HL-60 (cell line): ENCODE data around the gene CLSTN3.

ENCODE experiments used
- DNase-seq, 2 experiments: peaks; one replicate each; pipeline ENCODE4 v3.0.0-alpha.2; 2010 to 2020; ENCODE audit warnings: low read depth in 1 of 2, low spot score in 1 of 2
- H3K27ac ChIP-seq: fragments of 250-450 bp; sonication (Bioruptor Pico); replicated peaks from 2 replicates; pipeline ENCODE4 v1.5.1; 2020; ENCODE audit warnings: mild to moderate bottlenecking, moderate library complexity
- H3K27me3 ChIP-seq: fragments of 250-450 bp; sonication (Bioruptor Pico); 2 replicates; pipeline ENCODE4 v1.5.1; 2021; ENCODE audit warnings: mild to moderate bottlenecking, moderate library complexity; ENCODE audit not compliant: insufficient read depth, poor library complexity, severe bottlenecking
- H3K4me3 ChIP-seq: replicated peaks from 2 replicates; pipeline ENCODE4 v1.5.1; 2011; ENCODE audit warnings: mild to moderate bottlenecking, control low read depth, low read length; ENCODE audit not compliant: insufficient read depth
- GABPA ChIP-seq: IDR thresholded peaks from 2 replicates; pipeline ENCODE4 v1.6.1; 2012; ENCODE audit warnings: low read depth
- POLR2AphosphoS5 ChIP-seq: IDR thresholded peaks from 2 replicates; pipeline ENCODE4 v1.6.1; 2012; ENCODE audit warnings: low read depth
- SPI1 ChIP-seq: IDR thresholded peaks from 2 replicates; pipeline ENCODE4 v1.6.1; 2012; ENCODE audit warnings: low read depth, mild to moderate bottlenecking, borderline replicate concordance
- long read RNA-seq: library from polyadenylated mRNA; unstranded; transcript quantifications from one replicate; pipeline ENCODE4 v2.0.0, GENCODE V29; 2020
- TF ChIP-seq, protein P1 (sequence below): IDR thresholded peaks from 2 replicates; pipeline ENCODE4 v1.6.1; 2012; ENCODE audit warnings: low read depth; ENCODE audit not compliant: insufficient replicate concordance
- TF ChIP-seq, protein P2 (sequence below): IDR thresholded peaks from one replicate; pipeline ENCODE4 v1.5.1; 2011; ENCODE audit warnings: low read length, control low read depth, inconsistent platforms; ENCODE audit not compliant: insufficient read depth

Gene CLSTN3
- long read RNA-seq, partial matches to known transcripts: 1 of 2 reads
- long read RNA-seq, other reads (novel, unspliced or antisense): 1 of 2 reads

DNA sequence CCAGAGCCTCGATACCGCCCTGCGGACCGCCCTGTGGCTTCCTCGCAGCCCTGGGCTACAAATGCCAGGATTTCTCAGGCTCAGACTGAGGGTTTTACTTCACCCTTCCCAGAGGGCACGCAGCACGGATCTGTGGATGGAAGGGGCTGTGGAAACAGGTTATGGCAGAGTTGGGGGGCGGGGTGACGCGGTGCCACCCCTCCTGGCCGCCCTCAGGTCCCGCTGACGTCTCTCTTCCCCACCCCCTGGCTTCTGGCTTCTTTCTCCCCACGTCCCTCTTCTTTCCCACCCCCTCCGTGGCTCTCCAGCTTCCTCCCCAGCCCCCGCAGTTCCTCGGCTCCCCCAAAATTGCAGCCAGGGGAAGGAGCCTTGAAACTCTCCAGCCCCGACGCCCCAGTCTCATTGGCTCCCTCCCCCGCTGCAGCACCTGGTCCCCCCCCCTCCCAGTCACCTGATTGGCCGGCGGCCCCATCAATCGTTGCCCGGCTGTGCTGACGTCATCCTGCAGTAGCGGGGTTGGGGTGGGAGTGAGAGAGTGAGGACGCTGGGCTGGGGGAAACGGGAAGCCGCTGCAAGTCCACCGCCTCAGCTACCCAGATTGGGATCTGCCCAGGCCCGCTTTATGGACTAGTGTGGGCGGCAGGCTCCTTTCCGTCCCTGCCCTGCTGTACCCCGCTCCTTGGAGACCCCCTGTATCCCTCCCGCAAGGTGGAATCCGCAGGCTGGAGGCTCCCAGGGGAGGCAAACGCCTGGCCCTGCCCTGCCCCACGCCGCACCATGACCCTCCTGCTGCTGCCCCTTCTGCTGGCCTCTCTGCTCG lies at the start of gene CLSTN3:
Gene CLSTN3 (plus strand): TSS at position 500 of the 820 bp plus-strand sequence. CDS start 278 bp downstream, at position 778.
- TF ChIP-seq POLR2AphosphoS5: no peak
- TF ChIP-seq, protein P1, sequence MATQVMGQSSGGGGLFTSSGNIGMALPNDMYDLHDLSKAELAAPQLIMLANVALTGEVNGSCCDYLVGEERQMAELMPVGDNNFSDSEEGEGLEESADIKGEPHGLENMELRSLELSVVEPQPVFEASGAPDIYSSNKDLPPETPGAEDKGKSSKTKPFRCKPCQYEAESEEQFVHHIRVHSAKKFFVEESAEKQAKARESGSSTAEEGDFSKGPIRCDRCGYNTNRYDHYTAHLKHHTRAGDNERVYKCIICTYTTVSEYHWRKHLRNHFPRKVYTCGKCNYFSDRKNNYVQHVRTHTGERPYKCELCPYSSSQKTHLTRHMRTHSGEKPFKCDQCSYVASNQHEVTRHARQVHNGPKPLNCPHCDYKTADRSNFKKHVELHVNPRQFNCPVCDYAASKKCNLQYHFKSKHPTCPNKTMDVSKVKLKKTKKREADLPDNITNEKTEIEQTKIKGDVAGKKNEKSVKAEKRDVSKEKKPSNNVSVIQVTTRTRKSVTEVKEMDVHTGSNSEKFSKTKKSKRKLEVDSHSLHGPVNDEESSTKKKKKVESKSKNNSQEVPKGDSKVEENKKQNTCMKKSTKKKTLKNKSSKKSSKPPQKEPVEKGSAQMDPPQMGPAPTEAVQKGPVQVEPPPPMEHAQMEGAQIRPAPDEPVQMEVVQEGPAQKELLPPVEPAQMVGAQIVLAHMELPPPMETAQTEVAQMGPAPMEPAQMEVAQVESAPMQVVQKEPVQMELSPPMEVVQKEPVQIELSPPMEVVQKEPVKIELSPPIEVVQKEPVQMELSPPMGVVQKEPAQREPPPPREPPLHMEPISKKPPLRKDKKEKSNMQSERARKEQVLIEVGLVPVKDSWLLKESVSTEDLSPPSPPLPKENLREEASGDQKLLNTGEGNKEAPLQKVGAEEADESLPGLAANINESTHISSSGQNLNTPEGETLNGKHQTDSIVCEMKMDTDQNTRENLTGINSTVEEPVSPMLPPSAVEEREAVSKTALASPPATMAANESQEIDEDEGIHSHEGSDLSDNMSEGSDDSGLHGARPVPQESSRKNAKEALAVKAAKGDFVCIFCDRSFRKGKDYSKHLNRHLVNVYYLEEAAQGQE: no peak
- no peak for TF ChIP-seq SPI1
- no peak for TF ChIP-seq GABPA
- TF ChIP-seq, protein P2, sequence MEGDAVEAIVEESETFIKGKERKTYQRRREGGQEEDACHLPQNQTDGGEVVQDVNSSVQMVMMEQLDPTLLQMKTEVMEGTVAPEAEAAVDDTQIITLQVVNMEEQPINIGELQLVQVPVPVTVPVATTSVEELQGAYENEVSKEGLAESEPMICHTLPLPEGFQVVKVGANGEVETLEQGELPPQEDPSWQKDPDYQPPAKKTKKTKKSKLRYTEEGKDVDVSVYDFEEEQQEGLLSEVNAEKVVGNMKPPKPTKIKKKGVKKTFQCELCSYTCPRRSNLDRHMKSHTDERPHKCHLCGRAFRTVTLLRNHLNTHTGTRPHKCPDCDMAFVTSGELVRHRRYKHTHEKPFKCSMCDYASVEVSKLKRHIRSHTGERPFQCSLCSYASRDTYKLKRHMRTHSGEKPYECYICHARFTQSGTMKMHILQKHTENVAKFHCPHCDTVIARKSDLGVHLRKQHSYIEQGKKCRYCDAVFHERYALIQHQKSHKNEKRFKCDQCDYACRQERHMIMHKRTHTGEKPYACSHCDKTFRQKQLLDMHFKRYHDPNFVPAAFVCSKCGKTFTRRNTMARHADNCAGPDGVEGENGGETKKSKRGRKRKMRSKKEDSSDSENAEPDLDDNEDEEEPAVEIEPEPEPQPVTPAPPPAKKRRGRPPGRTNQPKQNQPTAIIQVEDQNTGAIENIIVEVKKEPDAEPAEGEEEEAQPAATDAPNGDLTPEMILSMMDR: no peak
- Histone ChIP-seq H3K4me3 (peak within 1 kb of the TSS; percentile 30), H3K27me3 (peaks cover 33% of the 10 kb centered on the region), H3K27ac (no peak within 1 kb of the TSS)
- DNase-seq: no peak

DNA sequence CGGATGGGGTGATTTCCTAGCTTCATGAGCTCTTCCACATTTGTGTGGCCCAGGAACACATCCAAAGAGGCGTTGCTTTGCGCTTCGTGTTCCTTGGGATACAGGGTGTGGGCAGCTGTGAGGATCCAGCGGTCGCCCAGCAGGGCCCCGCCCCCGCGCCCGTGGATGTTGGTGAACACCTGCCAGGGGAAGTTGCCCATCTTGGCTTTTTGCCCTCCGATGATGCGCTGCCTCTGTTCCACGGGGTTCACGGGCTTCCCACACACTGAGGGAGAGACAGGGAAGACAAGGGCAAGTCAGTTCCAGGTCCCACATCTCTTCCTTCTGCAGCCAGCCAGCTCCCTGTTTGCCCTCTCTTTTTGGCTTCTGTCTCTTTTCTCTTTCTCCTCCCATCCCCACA lies 49.1 kb upstream of the CLSTN3 start:
- no peak for DNase-seq
- Histone ChIP-seq H3K27ac (no peak overlapping the region), H3K27me3 (no peaks in the 10 kb centered on the region), H3K4me3 (no peak overlapping the region)
- TF ChIP-seq GABPA (no peak), SPI1 (no peak), POLR2AphosphoS5 (no peak)
- TF ChIP-seq, protein P1: no peak
- TF ChIP-seq, protein P2: no peak

DNA sequence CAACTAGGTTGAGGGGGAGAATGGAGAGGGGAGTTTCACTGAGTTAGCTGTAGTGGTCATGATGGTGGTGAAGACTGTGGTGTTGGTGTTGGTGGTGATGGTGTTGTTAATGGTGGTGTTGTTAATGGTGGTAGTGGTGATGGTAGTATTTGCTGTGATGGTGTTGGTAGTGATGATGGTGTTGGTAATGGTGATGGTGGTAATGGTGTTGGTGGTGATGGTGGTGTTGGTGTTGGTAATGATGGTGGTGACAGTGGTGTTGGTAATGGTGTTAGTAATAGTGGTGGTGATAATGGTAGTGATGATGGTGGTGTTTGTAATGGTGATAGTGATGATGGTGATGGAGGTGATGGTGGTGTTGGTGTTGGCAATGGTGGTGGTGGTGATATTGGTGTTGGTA lies 47.0 kb upstream of the CLSTN3 start:
- TF ChIP-seq, protein P2: no peak
- no peak for TF ChIP-seq POLR2AphosphoS5
- TF ChIP-seq, protein P1: no peak
- Histone ChIP-seq H3K27me3 (no peaks in the 10 kb centered on the region), H3K27ac (no peak overlapping the region), H3K4me3 (no peak overlapping the region)
- DNase-seq: no peak
